Activated CD4-positive, alpha-beta T cell treated with anti-CD3 and anti-CD28 coated beads for 36 hours (primary cell): ENCODE data around the gene PHF14. TPM values are rescaled to one million over a fixed set of nuclear protein-coding genes. Genes with fewer than 3 reads are reported as not detected.

Source experiments
- ATAC-seq: fragments of 200-7000 bp; cut with Tn5 transposase; one replicate; pipeline ENCODE4 v1.10.0; 2021; ENCODE audit warnings: mild to moderate bottlenecking, moderate library complexity
- CTCF ChIA-PET: fragments of 350-600 bp; sonication (Branson Sonifier 250); formaldehyde crosslinking; loops from one replicate; lab custom pipeline; 2021; ENCODE audit warnings: antibody characterized with exemption; lab: Charles Lee
- POLR2A ChIA-PET: fragments of 350-600 bp; sonication (Branson Sonifier 250); formaldehyde crosslinking; loops from one replicate; lab custom pipeline; 2021; ENCODE audit warnings: antibody characterized with exemption, inconsistent platforms; lab: Charles Lee
- DNase-seq: peaks from one replicate; pipeline ENCODE4 v3.0.0-alpha.2; 2020
- H3K27ac Mint-ChIP-seq: one replicate; pipeline ENCODE4 v1.8.0; 2021; ENCODE audit warnings: mixed read lengths
- H3K27me3 Mint-ChIP-seq: one replicate; pipeline ENCODE4 v1.8.0; 2021; ENCODE audit warnings: mixed read lengths
- H3K36me3 Mint-ChIP-seq: one replicate; pipeline ENCODE4 v1.8.0; 2021; ENCODE audit warnings: low read depth, mixed read lengths
- H3K4me1 Mint-ChIP-seq: one replicate; pipeline ENCODE4 v1.8.0; 2021; ENCODE audit warnings: mixed read lengths
- H3K4me3 Mint-ChIP-seq: one replicate; pipeline ENCODE4 v1.8.0; 2021; ENCODE audit warnings: mild to moderate bottlenecking, moderate library complexity, mixed read lengths
- H3K9me3 Mint-ChIP-seq: one replicate; pipeline ENCODE4 v1.8.0; 2021; ENCODE audit warnings: low read depth, mixed read lengths
- intact Hi-C, 2 experiments: fragments of 100-400 bp; cut with DNase I in 1 of 2; cut with micrococcal nuclease in 1 of 2; formaldehyde crosslinking; loops; one replicate each; pipeline versions ENCODE4 v1.14.2 to v1.15.1; 2022 to 2024; cut with DNase I, micrococcal nuclease
- total RNA-seq, 2 experiments: library from RNA; stranded (reverse); gene quantifications; one replicate each; pipeline ENCODE4 v1.2.3, GENCODE V29; 2021

Gene PHF14
- total RNA-seq, 2 experiments from 2014 or later: 37.4 to 40.3 TPM

GRCh38 chr7:11054033-11054432, 80.4 kb downstream of the PHF14 start:
- intact Hi-C loops: no loop called here
- no peak overlapping the region for H3K27ac Mint-ChIP-seq
- CTCF ChIA-PET: no interaction called here
- H3K4me1 Mint-ChIP-seq: no peaks in the 10 kb centered on the region
- POLR2A ChIA-PET: no interaction called here
- no peak overlapping the region for H3K4me3 Mint-ChIP-seq
- peaks cover 31% of the 10 kb centered on the region for H3K36me3 Mint-ChIP-seq
- DNase-seq (no peak), ATAC-seq (no peak)
- H3K27me3 Mint-ChIP-seq: no peaks in the 10 kb centered on the region
- H3K9me3 Mint-ChIP-seq: no peaks in the 10 kb centered on the region

GRCh38 chr7:11060893-11061292, 87.2 kb downstream of the PHF14 start:
- intact Hi-C loops: no loop called here
- Mint-ChIP-seq H3K27ac (no peak overlapping the region), H3K36me3 (peaks cover 25% of the 10 kb centered on the region), H3K4me1 (no peaks in the 10 kb centered on the region), H3K4me3 (no peak overlapping the region), H3K27me3 (no peaks in the 10 kb centered on the region), H3K9me3 (no peaks in the 10 kb centered on the region)
- no peak for DNase-seq
- ChIA-PET CTCF (no interaction called here), POLR2A (no interaction called here)
- ATAC-seq: no peak

- H3K27ac Mint-ChIP-seq: no peak overlapping the region
- no peaks in the 10 kb centered on the region for H3K9me3 Mint-ChIP-seq
- ATAC-seq: no peak
- no peaks in the 10 kb centered on the region for H3K27me3 Mint-ChIP-seq
- no peaks in the 10 kb centered on the region for H3K4me1 Mint-ChIP-seq
- ChIA-PET CTCF (interaction anchor here (0.5 kb wide), 1 partner anchor 653 kb away, joined by 3 read pairs; no protein-coding TSS in a partner anchor), POLR2A (no interaction called here)
- no peak overlapping the region for H3K4me3 Mint-ChIP-seq
- no peak for DNase-seq
- intact Hi-C loops: no loop called here
- H3K36me3 Mint-ChIP-seq: peaks cover 27% of the 10 kb centered on the region
These were observed 88.4 kb downstream of the PHF14 start for GRCh38 chr7:11062110-11062509.

DNA sequence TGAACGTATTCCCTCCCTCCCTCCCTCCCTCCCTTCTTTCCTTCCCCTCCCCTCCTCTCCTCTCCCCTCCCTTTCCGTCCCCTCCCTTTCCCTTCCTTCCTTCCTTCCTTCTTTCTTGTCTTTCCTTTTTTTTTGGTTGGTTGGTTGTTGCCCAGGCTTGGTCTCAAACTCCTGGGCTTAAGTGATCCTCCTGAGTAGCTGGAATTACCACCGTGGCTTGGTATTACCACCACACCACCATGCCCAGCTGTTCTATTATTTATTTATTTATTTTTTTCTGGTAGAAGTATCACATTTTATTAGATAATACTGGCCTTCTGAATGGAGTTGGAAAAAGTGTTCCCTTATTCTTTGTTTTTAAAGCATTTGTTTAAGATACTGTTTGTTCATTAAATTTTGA, 95.9 kb downstream of the PHF14 start:
- ATAC-seq (no peak), DNase-seq (no peak)
- POLR2A ChIA-PET: no interaction called here
- peaks cover 33% of the 10 kb centered on the region for H3K36me3 Mint-ChIP-seq
- CTCF ChIA-PET: interaction anchor here (1.5 kb wide), 1 partner anchor 71 kb away, joined by 4 read pairs; no protein-coding TSS in a partner anchor
- H3K4me3 Mint-ChIP-seq: no peak overlapping the region
- H3K27ac Mint-ChIP-seq: no peak overlapping the region
- H3K27me3 Mint-ChIP-seq: no peaks in the 10 kb centered on the region
- intact Hi-C loops: no loop called here
- no peaks in the 10 kb centered on the region for H3K4me1 Mint-ChIP-seq
- peaks cover 1% of the 10 kb centered on the region for H3K9me3 Mint-ChIP-seq

GRCh38 chr7:11077816-11078215, 104.1 kb downstream of the PHF14 start:
- peaks cover 11% of the 10 kb centered on the region for H3K36me3 Mint-ChIP-seq
- no peak overlapping the region for H3K4me3 Mint-ChIP-seq
- no peak overlapping the region for H3K27ac Mint-ChIP-seq
- ChIA-PET CTCF (no interaction called here), POLR2A (no interaction called here)
- H3K9me3 Mint-ChIP-seq: peaks cover 1% of the 10 kb centered on the region
- DNase-seq (no peak), ATAC-seq (no peak)
- H3K27me3 Mint-ChIP-seq: no peaks in the 10 kb centered on the region
- intact Hi-C loops: no loop called here
- H3K4me1 Mint-ChIP-seq: no peaks in the 10 kb centered on the region

DNA sequence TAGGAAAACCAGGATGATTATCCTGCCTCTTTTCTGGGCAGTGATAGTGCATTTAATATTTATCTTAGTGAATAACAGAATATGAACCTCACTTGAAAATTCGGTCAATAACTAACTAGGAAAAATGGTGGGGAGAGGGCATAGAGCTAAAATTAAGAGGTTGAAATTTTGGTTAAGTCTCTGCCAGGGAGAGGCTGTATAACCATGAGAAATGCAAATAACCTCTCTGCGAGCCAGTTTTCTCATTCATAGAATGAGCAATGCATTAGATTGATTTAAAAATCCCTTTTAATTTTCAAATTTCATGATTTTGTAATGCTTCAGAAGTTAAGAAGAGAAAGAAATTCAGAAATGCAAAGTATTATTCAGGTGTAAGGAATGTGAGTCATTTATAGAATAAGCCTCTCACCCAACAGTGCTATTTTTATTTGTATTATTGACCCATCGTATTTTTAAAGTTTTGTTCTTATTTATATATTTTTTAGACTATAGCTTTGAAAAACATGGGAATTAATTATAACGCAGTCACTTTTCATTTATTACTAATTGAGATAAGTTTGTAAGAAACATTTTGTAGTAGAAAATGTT, 104.7 kb downstream of the PHF14 start:
- ChIA-PET POLR2A (no interaction called here), CTCF (interaction anchor here (0.6 kb wide), 1 partner anchor 28 kb away, joined by 3 read pairs; no protein-coding TSS in a partner anchor)
- peaks cover 9% of the 10 kb centered on the region for H3K36me3 Mint-ChIP-seq
- no peaks in the 10 kb centered on the region for H3K27me3 Mint-ChIP-seq
- DNase-seq (no peak), ATAC-seq (no peak)
- intact Hi-C loops: no loop called here
- no peaks in the 10 kb centered on the region for H3K4me1 Mint-ChIP-seq
- H3K9me3 Mint-ChIP-seq: peaks cover 1% of the 10 kb centered on the region
- no peak overlapping the region for H3K27ac Mint-ChIP-seq
- no peak overlapping the region for H3K4me3 Mint-ChIP-seq

DNA sequence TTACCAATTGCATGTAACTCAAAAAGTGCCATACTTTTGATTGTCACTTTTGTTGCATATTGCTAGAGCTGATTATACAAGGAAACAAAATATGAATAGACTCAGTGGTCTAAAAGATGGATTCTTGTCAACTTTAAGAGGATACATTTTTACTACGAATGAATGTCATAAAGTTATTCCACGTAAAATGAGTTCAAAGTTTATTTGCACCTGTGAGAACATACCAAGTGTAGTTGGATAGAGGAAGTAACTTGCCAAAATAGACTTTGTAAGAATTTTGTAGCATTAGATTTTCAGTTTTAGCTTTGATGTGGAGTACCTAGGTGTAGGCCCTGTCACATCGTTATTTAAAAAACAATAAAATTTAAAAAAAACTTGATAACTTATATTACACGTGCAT, 106.2 kb downstream of the PHF14 start:
- no peak for ATAC-seq
- intact Hi-C loops: no loop called here
- Mint-ChIP-seq H3K4me3 (no peak overlapping the region), H3K9me3 (no peaks in the 10 kb centered on the region), H3K27ac (no peak overlapping the region), H3K36me3 (peaks cover 9% of the 10 kb centered on the region), H3K4me1 (no peaks in the 10 kb centered on the region), H3K27me3 (no peaks in the 10 kb centered on the region)
- ChIA-PET POLR2A (no interaction called here), CTCF (no interaction called here)
- DNase-seq: no peak

- CTCF ChIA-PET: no interaction called here
- Mint-ChIP-seq H3K4me1 (no peaks in the 10 kb centered on the region), H3K27me3 (no peaks in the 10 kb centered on the region), H3K9me3 (no peaks in the 10 kb centered on the region), H3K36me3 (peaks cover 9% of the 10 kb centered on the region), H3K27ac (no peak overlapping the region), H3K4me3 (no peak overlapping the region)
- intact Hi-C loops: no loop called here
- DNase-seq (no peak), ATAC-seq (no peak)
- POLR2A ChIA-PET: no interaction called here
These were observed 108.4 kb downstream of the PHF14 start for GRCh38 chr7:11082121-11082520.

- H3K36me3 Mint-ChIP-seq: peaks cover 13% of the 10 kb centered on the region
- ChIA-PET CTCF (interaction anchor here (0.9 kb wide), 1 partner anchor 9 kb away, joined by 3 read pairs; no protein-coding TSS in a partner anchor), POLR2A (no interaction called here)
- H3K4me3 Mint-ChIP-seq: no peak overlapping the region
- DNase-seq: no peak
- no peaks in the 10 kb centered on the region for H3K9me3 Mint-ChIP-seq
- H3K27me3 Mint-ChIP-seq: no peaks in the 10 kb centered on the region
- intact Hi-C loops: no loop called here
- ATAC-seq: no peak
- H3K4me1 Mint-ChIP-seq: no peaks in the 10 kb centered on the region
- no peak overlapping the region for H3K27ac Mint-ChIP-seq
These were observed 109.0 kb downstream of the PHF14 start for GRCh38 chr7:11082552-11083213.

DNA sequence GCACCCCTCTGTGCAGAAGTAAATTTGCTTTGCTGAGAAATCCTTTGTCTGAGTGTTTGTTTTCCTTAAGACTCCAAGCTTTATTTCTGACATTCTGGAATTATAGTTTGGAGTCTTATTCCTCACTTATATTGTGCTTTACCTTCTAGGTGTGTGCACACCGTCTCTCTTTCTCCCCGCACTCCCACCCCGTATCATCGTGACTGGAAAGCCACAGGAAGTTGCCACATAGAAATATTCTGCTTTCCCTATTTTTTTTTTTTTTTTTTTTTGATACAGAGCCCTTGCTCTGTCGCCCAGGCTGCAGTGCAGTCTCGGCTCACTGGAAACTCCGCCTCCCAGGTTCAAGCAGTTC, 109.5 kb downstream of the PHF14 start:
- intact Hi-C loops: no loop called here
- no peak overlapping the region for H3K27ac Mint-ChIP-seq
- DNase-seq (no peak), ATAC-seq (no peak)
- peaks cover 13% of the 10 kb centered on the region for H3K36me3 Mint-ChIP-seq
- H3K9me3 Mint-ChIP-seq: no peaks in the 10 kb centered on the region
- H3K4me3 Mint-ChIP-seq: no peak overlapping the region
- H3K27me3 Mint-ChIP-seq: no peaks in the 10 kb centered on the region
- ChIA-PET POLR2A (no interaction called here), CTCF (interaction anchor here (0.9 kb wide), 1 partner anchor 8 kb away, joined by 3 read pairs; no protein-coding TSS in a partner anchor)
- no peaks in the 10 kb centered on the region for H3K4me1 Mint-ChIP-seq

- Mint-ChIP-seq H3K9me3 (no peaks in the 10 kb centered on the region), H3K27me3 (no peaks in the 10 kb centered on the region), H3K36me3 (peaks cover 12% of the 10 kb centered on the region), H3K4me3 (no peak overlapping the region), H3K27ac (no peak overlapping the region), H3K4me1 (no peaks in the 10 kb centered on the region)
- ChIA-PET CTCF (no interaction called here), POLR2A (no interaction called here)
- intact Hi-C loops: no loop called here
- DNase-seq (no peak), ATAC-seq (no peak)
These were observed 130.9 kb downstream of the PHF14 start for GRCh38 chr7:11104578-11104977.

GRCh38 chr7:11109659-11110058, 136.0 kb downstream of the PHF14 start:
- DNase-seq: no peak
- ATAC-seq: no peak
- Mint-ChIP-seq H3K27me3 (no peaks in the 10 kb centered on the region), H3K27ac (no peak overlapping the region), H3K4me3 (no peak overlapping the region), H3K9me3 (no peaks in the 10 kb centered on the region), H3K36me3 (peaks cover 11% of the 10 kb centered on the region), H3K4me1 (no peaks in the 10 kb centered on the region)
- intact Hi-C loops: no loop called here
- POLR2A ChIA-PET: no interaction called here
- CTCF ChIA-PET: no interaction called here
